K562 (cell line): ENCODE data around the gene TFCP2. TPM values are rescaled to one million over a fixed set of nuclear protein-coding genes. Genes with fewer than 3 reads are reported as not detected.

Source experiments
- BMI1 ChIP-seq: fragments of 150-350 bp; IDR thresholded peaks from 2 replicates; pipeline ENCODE4 v1.6.1; 2014; ENCODE audit warnings: low read length
- CBX1 ChIP-seq: sonication (generic); IDR thresholded peaks from 2 replicates; pipeline ENCODE4 v1.6.1; 2016; ENCODE audit warnings: antibody characterized with exemption, low read depth, mild to moderate bottlenecking
- CREB5 ChIP-seq: fragments of 250-450 bp; sonication (Bioruptor Pico); IDR thresholded peaks from 2 replicates; pipeline ENCODE4 v1.5.0; 2020; ENCODE audit warnings: mild to moderate bottlenecking
- CUX1 ChIP-seq: fragments of 200-800 bp; sonication (Bioruptor generic); IDR thresholded peaks from 2 replicates; pipeline ENCODE4 v1.6.1; 2016; ENCODE audit warnings: missing genetic modification characterization, missing compliant biosample characterization
- HES1 ChIP-seq: fragments of 450-650 bp; IDR thresholded peaks from 2 replicates; pipeline ENCODE4 v1.6.1; 2016; ENCODE audit warnings: low read depth, mild to moderate bottlenecking, moderate library complexity
- IRF2 ChIP-seq: sonication (generic); formaldehyde crosslinking; IDR thresholded peaks from 2 replicates; pipeline ENCODE4 v1.8.1; 2022; ENCODE audit warnings: mild to moderate bottlenecking, missing genetic modification reagents
- JUN ChIP-seq, 2 experiments: sonication (generic) in 1 of 2; formaldehyde crosslinking in 1 of 2; IDR thresholded peaks; 2 replicates each; pipeline versions ENCODE4 v1.6.1 to v1.8.0; 2012 to 2022; ENCODE audit warnings: borderline replicate concordance in 2 of 2, mild to moderate bottlenecking in 2 of 2, improper control_type of control experiment in 1 of 2, low read depth in 1 of 2, low read length in 1 of 2, missing genetic modification reagents in 1 of 2
- KAT7 ChIP-seq: sonication (generic); formaldehyde crosslinking; IDR thresholded peaks from 2 replicates; pipeline ENCODE4 v1.8.0; 2022; ENCODE audit warnings: missing genetic modification reagents, mild to moderate bottlenecking, borderline replicate concordance
- LEF1 ChIP-seq: fragments of 450-650 bp; IDR thresholded peaks from 2 replicates; pipeline ENCODE4 v1.6.1; 2016; ENCODE audit warnings: mild to moderate bottlenecking
- NR2C1 ChIP-seq, 2 experiments: fragments of 450-650 bp; IDR thresholded peaks; 2 replicates each; pipeline ENCODE4 v1.6.1; 2017; ENCODE audit warnings: mild to moderate bottlenecking in 2 of 2, antibody characterized with exemption in 1 of 2, inconsistent platforms in 1 of 2, missing compliant biosample characterization in 1 of 2, missing genetic modification characterization in 1 of 2
- PHTF2 ChIP-seq: fragments of 250-450 bp; sonication (Bioruptor Pico); IDR thresholded peaks from 2 replicates; pipeline ENCODE4 v1.5.0; 2021; ENCODE audit warnings: mild to moderate bottlenecking
- RBM39 ChIP-seq: fragments of 200-400 bp; formaldehyde crosslinking; optimal IDR thresholded peaks from 2 replicates; pipeline ENCODE3; 2018; ENCODE audit warnings: low read depth, low read length
- RCOR1 ChIP-seq, 2 experiments: IDR thresholded peaks; 2 replicates each; pipeline ENCODE4 v1.6.1; 2012; ENCODE audit warnings: low read depth in 2 of 2, low read length in 2 of 2, borderline replicate concordance in 1 of 2, improper control_type of control experiment in 1 of 2
- SNRNP70 ChIP-seq: fragments of 200-400 bp; formaldehyde crosslinking; optimal IDR thresholded peaks from 2 replicates; pipeline ENCODE3; 2017; ENCODE audit warnings: low read depth, low read length
- SRSF1 ChIP-seq: fragments of 200-400 bp; formaldehyde crosslinking; IDR thresholded peaks from 2 replicates; pipeline ENCODE4 v1.6.1; 2017; ENCODE audit warnings: mild to moderate bottlenecking, low read depth, low read length, moderate library complexity
- TRIM25 ChIP-seq: fragments of 450-650 bp; IDR thresholded peaks from 2 replicates; pipeline ENCODE4 v1.7.0; 2016; ENCODE audit warnings: borderline replicate concordance
- USF2 ChIP-seq: sonication (generic); formaldehyde crosslinking; IDR thresholded peaks from 2 replicates; pipeline ENCODE4 v1.5.0; 2020; ENCODE audit warnings: missing genetic modification reagents
- ZFX ChIP-seq: sonication (generic); formaldehyde crosslinking; IDR thresholded peaks from 2 replicates; pipeline ENCODE4 v1.8.0; 2022; ENCODE audit warnings: mild to moderate bottlenecking, missing genetic modification reagents, moderate library complexity
- ZZZ3 ChIP-seq: fragments of 450-650 bp; IDR thresholded peaks from 2 replicates; pipeline ENCODE4 v1.6.1; 2016; ENCODE audit warnings: antibody characterized with exemption, mild to moderate bottlenecking, moderate library complexity
- polyA plus RNA-seq, 8 experiments: library from polyadenylated mRNA; depleted of rRNA in 4 of 8; stranded (reverse) in 5 of 8; unstranded in 3 of 8; fragments of >200 nt; fragmentation: Nextera tagmentation in 2 of 8; fragmentation: Illumina TruSeq in 1 of 8; extraction: Ambion mirVana in 2 of 8; extraction: Trizol in 1 of 8; gene quantifications; 2 replicates each; pipeline versions ENCODE4 v1.2.1 to v1.2.3, GENCODE V29; 2011 to 2014; ENCODE audit warnings: inconsistent platforms in 1 of 8, missing spikeins in 1 of 8
- total RNA-seq, 7 experiments: library from RNA; depleted of rRNA in 6 of 7; stranded (reverse); fragments of >200 nt in 6 of 7; fragmentation: Illumina TruSeq in 2 of 7; extraction: Trizol in 2 of 7; gene quantifications; 2 replicates each; pipeline versions ENCODE4 v1.2.1 to v1.2.3, GENCODE V29; 2011 to 2021; ENCODE audit warnings: low replicate concordance in 1 of 7

The TFCP2 gene
- total and polyA plus RNA-seq, 9 of the 15 experiments (the other 6 are each of a cell fraction or from before 2014, with no cell fraction given) = 8.0 to 38.9 (median 19.3) TPM

- TF ChIP-seq CREB5 (CRISPR knock-in tag) (no peak), RBM39 (no peak), JUN (IDR thresholded peaks at IDR 0.05; ENCODE audit: borderline replicate concordance, low read depth, low read length) (0 out of 2 replicates have a peak, but pooled peaks have one; percentile 9), JUN (CRISPR knock-in tag; IDR thresholded peaks at IDR 0.05; ENCODE audit: borderline replicate concordance) (no peak), KAT7 (no peak), LEF1 (peak; percentile 63; the same call in 1 of the 2 replicates), SRSF1 (no peak), IRF2 (no peak), ZZZ3 (no peak), RCOR1 (IDR thresholded peaks at IDR 0.05; ENCODE audit: borderline replicate concordance in 1 of 2, low read depth in 2 of 2, low read length in 2 of 2) (no peak; a peak in 1 of 4 replicates), ZFX (no peak), SNRNP70 (no peak), CUX1 (CRISPR knock-in tag) (no peak), HES1 (no peak), BMI1 (no peak), USF2 (CRISPR knock-in tag) (peak; percentile 81), NR2C1 (IDR thresholded peaks at IDR 0.05) (no peak), NR2C1 (tag; IDR thresholded peaks at IDR 0.05) (no peak), TRIM25 (no peak), CBX1 (no peak), PHTF2 (CRISPR knock-in tag) (no peak)
These were observed 102.9 kb downstream of the TFCP2 start (continued) for GRCh38 chr12:51070004-51070403.
